ENCODE results near the gene SLC5A11.
"Not testable (repeated sequence)": the region's sequence is repeated elsewhere in the genome, so short reads cannot be mapped to it uniquely, and the experiment has no call there.

DNA sequence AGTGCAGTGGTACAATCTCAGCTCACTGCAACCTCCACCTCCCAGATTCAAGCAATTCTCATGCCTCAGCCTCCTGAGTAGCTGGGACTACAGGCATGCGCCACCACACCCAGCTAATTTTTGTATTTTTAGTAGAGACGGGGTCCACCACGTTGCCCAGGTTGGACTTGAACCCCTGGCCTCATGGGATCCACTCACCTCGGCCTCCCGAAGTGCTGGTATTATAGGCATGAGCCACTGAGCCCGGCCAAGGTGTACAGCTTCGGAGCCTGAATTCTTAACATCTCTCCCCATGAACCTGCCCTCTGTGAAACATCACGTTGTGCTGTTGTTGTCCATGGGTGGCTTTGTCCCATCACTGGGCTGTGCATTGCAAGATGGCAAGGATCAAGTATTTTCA lies 11.1 kb downstream of the SLC5A11 start:
- TF ChIP-seq ZNF552 (CRISPR knock-in tag; IDR thresholded peaks at IDR 0.05; ENCODE audit: borderline replicate concordance); PATZ1 (CRISPR knock-in tag; IDR thresholded peaks at IDR 0.05); CTCF (CRISPR knock-in tag; IDR thresholded peaks at IDR 0.05); AKAP8 (CRISPR knock-in tag; IDR thresholded peaks at IDR 0.05); RAD21 (CRISPR knock-in tag; IDR thresholded peaks at IDR 0.05); ZNF747 (CRISPR knock-in tag; IDR thresholded peaks at IDR 0.05; ENCODE audit: borderline replicate concordance); CBX5 (CRISPR knock-in tag; IDR thresholded peaks at IDR 0.05; ENCODE audit: borderline replicate concordance); KMT2A (CRISPR knock-in tag; IDR thresholded peaks at IDR 0.05); HOXA9 (CRISPR knock-in tag; IDR thresholded peaks at IDR 0.05; ENCODE audit: borderline replicate concordance); ZNF768 (CRISPR knock-in tag; IDR thresholded peaks at IDR 0.05); AHR (CRISPR knock-in tag; IDR thresholded peaks at IDR 0.05); ZIK1 (CRISPR knock-in tag; IDR thresholded peaks at IDR 0.05; ENCODE audit: borderline replicate concordance, low read depth): not testable (repeated sequence)

Data from HepG2 (cell line).